GM18511 (cell line): ENCODE measurements around the gene HINFP.

Experiments used
- ATAC-seq: cut with Tn5 transposase; IDR thresholded peaks from one replicate; pipeline ENCODE4 v1.9.1; 2021; ENCODE audit warnings: mild to moderate bottlenecking, moderate library complexity; ENCODE audit not compliant: unreplicated experiment

Gene HINFP, protein sequence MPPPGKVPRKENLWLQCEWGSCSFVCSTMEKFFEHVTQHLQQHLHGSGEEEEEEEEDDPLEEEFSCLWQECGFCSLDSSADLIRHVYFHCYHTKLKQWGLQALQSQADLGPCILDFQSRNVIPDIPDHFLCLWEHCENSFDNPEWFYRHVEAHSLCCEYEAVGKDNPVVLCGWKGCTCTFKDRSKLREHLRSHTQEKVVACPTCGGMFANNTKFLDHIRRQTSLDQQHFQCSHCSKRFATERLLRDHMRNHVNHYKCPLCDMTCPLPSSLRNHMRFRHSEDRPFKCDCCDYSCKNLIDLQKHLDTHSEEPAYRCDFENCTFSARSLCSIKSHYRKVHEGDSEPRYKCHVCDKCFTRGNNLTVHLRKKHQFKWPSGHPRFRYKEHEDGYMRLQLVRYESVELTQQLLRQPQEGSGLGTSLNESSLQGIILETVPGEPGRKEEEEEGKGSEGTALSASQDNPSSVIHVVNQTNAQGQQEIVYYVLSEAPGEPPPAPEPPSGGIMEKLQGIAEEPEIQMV

DNA sequence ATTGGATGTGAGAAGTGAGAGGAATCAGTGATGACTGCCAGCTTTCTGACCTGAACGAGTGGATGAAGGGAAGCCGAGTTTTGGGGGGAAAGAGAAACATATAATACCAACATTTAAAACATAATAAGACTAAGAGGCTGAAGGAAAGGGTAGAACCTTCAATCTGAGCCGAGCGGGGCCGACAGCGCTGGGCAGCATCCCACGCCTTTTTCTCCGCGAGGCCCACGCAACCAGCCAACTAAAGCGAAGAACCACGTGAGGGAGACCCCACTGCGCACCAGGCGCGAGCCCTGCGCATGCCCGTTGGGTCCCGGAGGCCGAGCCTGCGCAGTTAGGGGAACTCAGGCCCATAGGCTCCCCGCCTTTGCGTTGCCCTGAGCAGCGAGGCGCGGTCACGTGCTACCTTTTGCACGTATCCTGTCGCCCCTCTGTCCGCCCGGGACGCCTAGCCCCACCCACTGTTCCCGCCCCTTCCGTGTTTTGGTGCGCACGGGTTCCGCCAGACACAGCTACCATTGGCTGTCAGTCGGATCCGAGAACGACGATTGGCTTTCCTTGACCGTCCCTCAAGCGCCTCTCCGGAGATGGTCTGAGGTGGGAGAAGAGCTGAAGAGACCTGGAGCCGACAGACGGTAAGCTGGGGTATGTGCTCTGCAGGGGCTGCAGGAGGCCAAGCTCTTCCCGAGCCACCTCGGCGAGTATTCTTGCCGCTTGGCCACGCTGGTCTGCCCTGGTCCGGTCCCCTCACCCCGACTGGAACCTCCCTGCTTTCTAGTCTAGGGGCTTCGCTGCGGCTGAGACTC is at the start of gene HINFP:
HINFP (plus strand) TSS at position 573 of the 803 bp plus-strand sequence. CDS start 5,365 bp downstream, outside the sequence.
- ATAC-seq, result peak; percentile 96

GRCh38 chr11:119077839-119078238 is 43.5 kb upstream of the HINFP start:
- no peak for ATAC-seq

- no peak for ATAC-seq
Measured at GRCh38 chr11:119078675-119079420, 42.5 kb upstream of the HINFP start.

DNA sequence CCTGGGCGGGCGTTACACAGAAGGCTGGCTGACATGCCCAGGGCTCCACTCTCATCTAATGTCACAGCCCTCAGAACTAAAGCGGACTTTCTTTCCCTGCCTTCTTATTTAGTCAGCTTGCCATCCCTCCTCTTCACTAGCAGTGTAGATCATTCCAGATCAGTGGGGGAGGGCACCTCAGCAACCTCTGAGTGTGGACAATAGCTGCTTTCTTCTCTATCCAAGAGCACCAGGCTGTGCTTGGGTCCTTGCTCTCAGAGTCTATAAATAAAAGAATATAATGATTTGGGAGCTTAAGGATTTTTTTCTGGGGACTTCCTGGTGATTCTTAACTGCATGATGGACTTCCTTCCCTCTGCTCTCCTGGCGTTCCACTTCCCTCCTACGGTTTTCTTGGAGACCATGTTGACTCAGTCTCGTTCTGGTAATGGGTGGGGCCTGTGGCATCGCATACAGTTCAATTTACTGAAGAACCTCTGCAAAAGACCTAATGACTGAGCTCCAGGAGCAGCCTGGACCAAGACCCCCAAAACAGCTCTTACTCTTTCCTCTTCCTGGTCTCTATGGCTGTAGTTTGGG is 39.6 kb upstream of the HINFP start:
- ATAC-seq, result no peak

GRCh38 chr11:119084663-119085436 is 36.5 kb upstream of the HINFP start, which contains the start of gene HMBS:
Gene HMBS, plus strand, starts transcription at chr11:119084881. Its CDS starts 153 bp downstream, at chr11:119085034.
- ATAC-seq, result peak; percentile 90

DNA sequence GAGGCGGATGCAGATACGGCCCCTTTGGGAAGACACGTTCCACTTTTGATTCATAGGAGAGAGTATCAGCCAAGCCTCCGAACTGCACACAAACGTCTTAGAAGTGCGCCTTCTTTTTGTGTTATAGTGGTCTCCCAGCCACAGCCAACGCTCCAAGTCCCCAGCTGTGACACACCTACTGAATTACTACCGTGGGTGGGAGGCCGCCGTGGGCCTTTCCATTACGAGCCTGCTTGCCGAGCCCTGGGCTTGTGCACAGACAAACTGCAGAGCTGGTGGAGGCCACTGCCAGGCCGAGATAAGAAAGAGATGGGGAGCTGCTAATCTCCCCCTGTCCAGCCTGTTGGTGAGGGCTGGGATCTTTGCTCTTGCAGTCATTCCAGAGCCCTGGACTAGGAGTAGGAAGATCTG is 35.9 kb upstream of the HINFP start:
- ATAC-seq, result peak; percentile 28

DNA sequence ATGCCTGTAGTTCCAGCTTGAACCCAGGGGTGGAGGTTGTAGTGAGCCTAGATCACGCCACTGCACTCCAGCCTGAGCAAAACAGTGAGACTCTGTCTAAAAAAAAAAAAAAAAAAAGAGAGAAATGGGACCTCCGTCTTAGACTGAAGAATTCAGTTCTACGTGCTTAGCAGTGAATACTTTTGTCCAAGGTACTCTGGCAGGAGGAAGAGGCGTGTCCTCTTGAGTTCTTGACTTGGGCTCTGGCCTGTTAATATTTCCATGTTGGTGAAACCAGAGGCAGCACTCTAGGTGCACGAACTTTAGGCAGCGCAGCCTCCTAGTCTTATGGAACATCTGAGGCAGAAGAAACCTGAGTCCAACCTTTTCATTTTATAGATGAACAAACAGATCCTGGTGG is 34.3 kb upstream of the HINFP start:
- no peak for ATAC-seq

- no peak for ATAC-seq
Measured at GRCh38 chr11:119087747-119088241, 33.6 kb upstream of the HINFP start.

GRCh38 chr11:119088406-119088805 is 33.0 kb upstream of the HINFP start:
- no peak for ATAC-seq

- no peak for ATAC-seq
Measured at GRCh38 chr11:119089319-119089718, 32.1 kb upstream of the HINFP start.

DNA sequence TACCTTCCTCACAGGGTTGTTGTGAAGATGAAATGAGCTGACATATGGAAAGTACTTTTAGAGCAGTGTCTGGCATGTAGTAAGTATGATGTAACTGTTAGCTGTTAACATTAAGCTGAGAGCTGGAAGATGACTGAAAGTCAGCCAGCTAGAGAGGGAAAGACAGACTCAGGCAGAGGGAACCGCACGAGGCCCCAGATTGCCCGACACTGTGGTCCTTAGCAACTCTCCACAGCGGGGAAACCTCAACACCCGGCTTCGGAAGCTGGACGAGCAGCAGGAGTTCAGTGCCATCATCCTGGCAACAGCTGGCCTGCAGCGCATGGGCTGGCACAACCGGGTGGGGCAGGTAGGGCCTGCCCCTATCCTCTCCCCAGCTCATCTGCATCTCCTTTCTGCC is 30.2 kb upstream of the HINFP start:
- ATAC-seq, result no peak

GRCh38 chr11:119091966-119092879 is 29.2 kb upstream of the HINFP start:
- no peak for ATAC-seq

- no peak for ATAC-seq
Measured at GRCh38 chr11:119092880-119093842, 28.2 kb upstream of the HINFP start.

DNA sequence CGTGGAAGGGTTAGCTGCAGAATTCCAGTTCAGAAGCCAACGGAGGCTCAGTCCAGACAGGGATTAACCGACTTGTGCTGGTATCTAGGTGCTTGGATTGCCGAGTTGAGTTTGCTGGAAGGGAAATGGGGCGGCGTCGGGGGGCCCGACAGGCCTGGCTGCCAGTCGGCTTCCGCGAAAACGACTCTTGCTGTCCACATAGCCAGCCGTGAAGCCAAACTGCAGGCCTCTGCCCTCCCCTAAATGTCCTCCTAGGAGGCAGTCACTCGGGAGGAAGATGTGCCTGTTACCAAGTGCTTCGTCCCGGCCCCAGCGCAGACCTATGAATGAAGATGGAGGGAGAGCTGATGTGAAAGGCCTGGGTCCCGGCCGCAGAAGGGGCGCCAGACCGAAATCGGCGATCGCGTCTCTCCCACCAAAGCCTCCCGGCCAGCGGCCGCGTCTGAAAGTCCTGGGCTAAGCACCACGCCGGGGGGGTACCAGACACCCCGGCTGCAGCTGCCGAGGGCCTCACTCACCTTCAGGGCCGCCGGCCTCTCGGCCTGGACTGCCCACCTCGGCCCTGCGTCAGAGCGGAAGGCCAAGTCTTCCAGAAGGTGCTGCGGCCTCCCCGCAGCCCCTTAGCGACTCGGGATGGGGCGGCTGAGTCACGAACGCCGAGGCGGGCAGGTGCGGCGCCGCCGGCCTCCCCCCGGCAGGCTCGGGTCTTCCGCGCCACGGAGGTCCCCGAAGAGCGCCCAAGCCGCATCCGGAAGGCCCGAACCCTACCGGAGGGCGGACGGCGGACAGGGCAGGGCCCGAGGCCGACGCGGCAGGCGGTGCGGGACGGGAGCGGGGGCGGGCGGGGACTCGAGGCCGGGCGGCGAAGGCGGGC is 27.2 kb upstream of the HINFP start:
- peak; percentile 4 for ATAC-seq

GRCh38 chr11:119094816-119095065 is 26.6 kb upstream of the HINFP start:
- ATAC-seq, result peak; percentile 52

GRCh38 chr11:119095066-119095880 is 26.1 kb upstream of the HINFP start:
- ATAC-seq, result peak; percentile 90
